GM19438 (cell line): ENCODE measurements around the gene MEI4.

Experiments used
- ATAC-seq: cut with Tn5 transposase; IDR thresholded peaks from one replicate; pipeline ENCODE4 v1.9.1; 2021; ENCODE audit warnings: low read depth; ENCODE audit not compliant: unreplicated experiment

MEI4 gene

DNA sequence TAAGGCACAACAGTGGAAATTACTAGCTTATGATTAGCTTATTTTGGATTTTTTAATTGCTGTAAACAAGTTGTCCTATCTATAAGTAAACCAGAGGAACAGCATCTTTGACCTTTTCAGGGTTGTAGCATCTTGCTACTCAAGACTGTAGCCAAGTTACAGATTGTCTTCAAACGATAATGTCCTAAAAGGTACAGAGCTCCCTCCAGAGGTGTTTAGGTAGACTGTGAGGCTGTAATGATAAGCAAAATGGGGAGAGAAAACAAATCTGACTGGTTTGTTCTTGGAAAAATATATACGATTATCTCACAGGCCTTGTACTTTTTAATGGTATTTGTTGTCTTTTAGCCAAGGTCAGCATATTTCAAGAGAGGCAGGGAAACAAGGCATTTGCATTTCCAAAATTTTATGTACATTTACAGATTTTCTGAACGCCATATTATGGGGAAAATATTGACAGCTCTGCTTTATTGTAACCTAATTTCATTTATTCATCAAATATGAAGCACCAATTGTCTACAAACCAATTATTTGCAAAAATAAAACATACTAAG is 273.4 kb downstream of the MEI4 start:
- no peak for ATAC-seq

- no peak for ATAC-seq
These were observed 277.5 kb downstream of the MEI4 start for GRCh38 chr6:77930382-77930781.

- no peak for ATAC-seq
These were observed 278.1 kb downstream of the MEI4 start for GRCh38 chr6:77930952-77931351.

DNA sequence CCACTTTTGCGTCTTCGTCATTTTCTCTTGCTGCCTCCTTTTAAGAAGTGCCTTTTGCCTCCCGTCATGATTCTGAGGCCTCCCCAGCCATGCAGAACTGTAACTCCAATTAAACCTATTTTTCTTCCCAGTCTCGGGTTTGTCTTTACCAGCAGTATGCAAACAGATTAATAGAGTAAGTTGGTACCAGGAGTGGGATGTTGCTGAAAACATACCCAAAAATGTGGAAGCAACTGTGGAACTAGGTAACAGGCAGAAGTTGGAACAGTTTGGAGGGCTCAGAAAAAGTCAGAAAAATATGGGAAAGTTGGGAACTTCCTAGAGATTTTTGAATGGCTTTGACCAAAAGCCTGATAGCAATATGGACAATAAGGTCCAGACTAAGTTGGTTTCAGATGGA is 309.2 kb downstream of the MEI4 start:
- no peak for ATAC-seq

DNA sequence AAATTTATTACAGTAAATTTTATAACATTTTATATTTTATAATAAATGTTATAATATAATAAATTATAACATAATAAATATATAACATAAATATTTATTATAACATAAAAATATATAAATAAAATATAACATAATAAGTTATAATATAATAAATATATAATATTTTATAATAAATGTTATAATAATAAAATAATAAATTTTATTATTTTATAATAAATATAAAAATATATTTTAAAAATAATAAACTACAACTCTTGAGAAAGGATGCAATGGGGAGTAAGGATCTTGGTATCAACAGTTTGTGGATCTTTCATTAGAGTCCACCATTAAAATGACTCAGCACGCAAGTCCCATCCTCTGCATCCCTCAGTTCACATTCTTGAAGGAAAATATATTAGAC is 312.6 kb downstream of the MEI4 start:
- ATAC-seq = no peak

DNA sequence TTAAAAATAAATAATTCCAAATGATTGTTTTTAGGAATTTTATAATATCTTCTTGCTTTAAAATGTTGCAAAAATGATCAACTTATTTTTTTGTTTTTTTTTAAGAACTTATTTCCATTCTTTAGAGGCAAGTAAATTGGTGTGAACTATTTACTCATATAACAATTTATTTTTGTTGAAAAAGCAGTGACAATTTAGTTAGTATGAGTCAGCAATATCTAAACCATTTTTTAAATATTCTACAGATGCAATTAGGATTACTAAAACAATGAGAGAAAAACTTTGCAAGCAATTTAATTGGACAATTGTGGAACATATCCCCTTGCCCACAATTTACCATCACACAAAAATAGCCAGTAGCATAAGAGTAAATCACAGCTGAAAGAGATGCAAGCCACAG is 319.5 kb downstream of the MEI4 start:
- ATAC-seq = no peak
